A549 (cell line): ENCODE data around the gene CERKL. TPM values are rescaled to one million over a fixed set of nuclear protein-coding genes. Genes with fewer than 3 reads are reported as not detected.

Source experiments
- ATAC-seq, 2 experiments: fragments of 200-7000 bp in 1 of 2; fragments of >200 bp in 1 of 2; cut with Nextera tagmentation in 1 of 2; cut with Tn5 transposase in 1 of 2; 3 replicates each; pipeline versions ENCODE4 v1.8.0 to v1.9.1; 2018 to 2020; ENCODE audit warnings: mild to moderate bottlenecking in 1 of 2, moderate library complexity in 1 of 2
- CTCF ChIA-PET: fragments of 300-600 bp; sonication (Branson Sonifier 250); formaldehyde crosslinking; extraction: SDS; loops from one replicate; lab custom pipeline; 2021; ENCODE audit warnings: antibody characterized with exemption, inconsistent platforms; lab: Yijun Ruan, JAX
- POLR2A ChIA-PET: fragments of 350-600 bp; formaldehyde crosslinking; extraction: SDS; loops from one replicate; lab custom pipeline; 2021; ENCODE audit warnings: antibody characterized with exemption, inconsistent platforms; lab: Yijun Ruan, JAX
- DNase-seq, 2 experiments: peaks; one replicate each; pipeline versions ENCODE4 v3.0.0 to v3.0.0-alpha.2; 2011 to 2016; ENCODE audit warnings: low read depth in 1 of 2, low spot score in 1 of 2
- FAIRE-seq: peaks from 2 replicates; lab custom pipeline; 2011; peaks lifted over from hg19 to GRCh38; lab: Jason Lieb, UNC
- H3K27ac ChIP-seq, 2 experiments: fragments of >200 bp; sonication (Bioruptor Twin); formaldehyde crosslinking; 3 replicates each; pipeline ENCODE4 v1.5.1; 2016 to 2017
- H3K4me1 ChIP-seq: fragments of >200 bp; sonication (Bioruptor Twin); formaldehyde crosslinking; 3 replicates; pipeline ENCODE4 v1.6.1; 2016
- H3K4me2 ChIP-seq: fragments of >200 bp; sonication (Bioruptor Twin); formaldehyde crosslinking; 3 replicates; pipeline ENCODE4 v1.6.1; 2016
- H3K4me3 ChIP-seq: fragments of >200 bp; sonication (Bioruptor Twin); formaldehyde crosslinking; 3 replicates; pipeline ENCODE4 v1.5.1; 2016
- H3K9me3 ChIP-seq: fragments of >200 bp; sonication (Bioruptor Twin); formaldehyde crosslinking; 3 replicates; pipeline ENCODE4 v1.6.1; 2016
- BCL3 ChIP-seq: fragments of >200 bp; sonication (Bioruptor Twin); formaldehyde crosslinking; IDR thresholded peaks from 3 replicates; pipeline ENCODE4 v1.6.1; 2016
- BHLHE40 ChIP-seq: IDR thresholded peaks from 2 replicates; pipeline ENCODE4 v1.6.1; 2012; ENCODE audit warnings: low read depth, low read length, inconsistent platforms
- CHD4 ChIP-seq: fragments of 200-600 bp; sonication (generic); IDR thresholded peaks from 2 replicates; pipeline ENCODE4 v1.6.1; 2016; ENCODE audit warnings: antibody characterized with exemption, mild to moderate bottlenecking, borderline replicate concordance
- EHF ChIP-seq: fragments of 250-450 bp; sonication (Bioruptor Pico); IDR thresholded peaks from 2 replicates; pipeline ENCODE4 v1.5.0; 2020; ENCODE audit warnings: mild to moderate bottlenecking
- ESRRA ChIP-seq: fragments of 150-350 bp; IDR thresholded peaks from 2 replicates; pipeline ENCODE4 v1.6.1; 2014; ENCODE audit warnings: mild to moderate bottlenecking, low read length, borderline replicate concordance
- FOSB ChIP-seq: fragments of 250-450 bp; sonication (Bioruptor Pico); IDR thresholded peaks from 2 replicates; pipeline ENCODE4 v1.5.0; 2020; ENCODE audit warnings: mild to moderate bottlenecking, moderate library complexity
- FOSL2 ChIP-seq, 2 experiments: fragments of 450-650 bp in 1 of 2; fragments of >200 bp in 1 of 2; sonication (Bioruptor Twin) in 1 of 2; formaldehyde crosslinking; IDR thresholded peaks; 2 replicates each; pipeline versions ENCODE4 v1.5.0 to v1.6.1; 2016 to 2020; ENCODE audit warnings: mild to moderate bottlenecking in 1 of 2, moderate library complexity in 1 of 2
- GATA3 ChIP-seq: IDR thresholded peaks from 2 replicates; pipeline ENCODE4 v1.6.1; 2012; ENCODE audit warnings: borderline replicate concordance
- HES2 ChIP-seq: fragments of >200 bp; sonication (Bioruptor Twin); formaldehyde crosslinking; IDR thresholded peaks from 2 replicates; pipeline ENCODE4 v1.6.1; 2016
- HEYL ChIP-seq: fragments of 250-450 bp; sonication (Bioruptor Pico); IDR thresholded peaks from 2 replicates; pipeline ENCODE4 v1.8.0; 2021; ENCODE audit warnings: mild to moderate bottlenecking, moderate library complexity
- HMGXB4 ChIP-seq: fragments of 250-450 bp; sonication (Bioruptor Pico); IDR thresholded peaks from 2 replicates; pipeline ENCODE4 v1.5.0; 2021; ENCODE audit warnings: mild to moderate bottlenecking, moderate library complexity, borderline replicate concordance
- HOXA7 ChIP-seq: fragments of 250-450 bp; sonication (Bioruptor Pico); IDR thresholded peaks from 2 replicates; pipeline ENCODE4 v1.5.0; 2020; ENCODE audit warnings: mild to moderate bottlenecking, moderate library complexity
- JUN ChIP-seq, 2 experiments: fragments of >200 bp; sonication (Bioruptor Twin); formaldehyde crosslinking; IDR thresholded peaks; 2 replicates in 1 of 2; 3 replicates in 1 of 2; pipeline ENCODE4 v1.6.1; 2016 to 2017
- KDM1A ChIP-seq: fragments of 200-600 bp; sonication (generic); IDR thresholded peaks from 2 replicates; pipeline ENCODE4 v1.6.1; 2016; ENCODE audit warnings: low read depth, mild to moderate bottlenecking
- KDM5A ChIP-seq: fragments of 200-600 bp; sonication (generic); IDR thresholded peaks from 2 replicates; pipeline ENCODE4 v1.6.1; 2016; ENCODE audit warnings: antibody characterized with exemption, mild to moderate bottlenecking
- NFE2L2 ChIP-seq: fragments of 150-350 bp; conservative IDR thresholded peaks from 2 replicates; pipeline ENCODE4 v1.6.1; 2014; ENCODE audit warnings: low read length
- PBX3 ChIP-seq: IDR thresholded peaks from 2 replicates; pipeline ENCODE4 v1.6.1; 2012
- PHF8 ChIP-seq: fragments of 200-600 bp; sonication (generic); IDR thresholded peaks from 2 replicates; pipeline ENCODE4 v1.6.1; 2016; ENCODE audit warnings: low read depth, mild to moderate bottlenecking, antibody characterized with exemption, moderate library complexity, borderline replicate concordance
- POLR2A ChIP-seq: IDR thresholded peaks from 2 replicates; pipeline ENCODE4 v1.6.1; 2012; ENCODE audit warnings: mild to moderate bottlenecking, low read length
- RARB ChIP-seq: fragments of 250-450 bp; sonication (Bioruptor Pico); IDR thresholded peaks from 2 replicates; pipeline ENCODE4 v1.8.0; 2021; ENCODE audit warnings: mild to moderate bottlenecking, moderate library complexity
- RCOR1 ChIP-seq: fragments of 150-350 bp; IDR thresholded peaks from 2 replicates; pipeline ENCODE4 v1.6.1; 2014; ENCODE audit warnings: antibody characterized with exemption, low read length, low read depth
- RFX5 ChIP-seq: fragments of 450-650 bp; IDR thresholded peaks from 2 replicates; pipeline ENCODE4 v1.7.1; 2014; ENCODE audit warnings: antibody characterized with exemption, mild to moderate bottlenecking, moderate library complexity
- RNF2 ChIP-seq: fragments of 200-600 bp; sonication (generic); IDR thresholded peaks from 2 replicates; pipeline ENCODE4 v1.6.1; 2016; ENCODE audit warnings: low read depth, mild to moderate bottlenecking, antibody characterized with exemption, moderate library complexity, borderline replicate concordance
- SMC3 ChIP-seq: fragments of >200 bp; sonication (Bioruptor Twin); formaldehyde crosslinking; IDR thresholded peaks from 3 replicates; pipeline ENCODE4 v1.6.1; 2018; ENCODE audit warnings: inconsistent platforms
- SREBF2 ChIP-seq: fragments of 450-650 bp; IDR thresholded peaks from 2 replicates; pipeline ENCODE4 v1.6.1; 2014; ENCODE audit warnings: mild to moderate bottlenecking, moderate library complexity
- TFCP2L1 ChIP-seq: fragments of 250-450 bp; sonication (Bioruptor Pico); IDR thresholded peaks from 2 replicates; pipeline ENCODE4 v1.5.0; 2021; ENCODE audit warnings: mild to moderate bottlenecking
- ZC3H11A ChIP-seq: fragments of 450-650 bp; IDR thresholded peaks from 2 replicates; pipeline ENCODE4 v1.6.1; 2014; ENCODE audit warnings: antibody characterized with exemption, mild to moderate bottlenecking
- ZSCAN20 ChIP-seq: fragments of 250-450 bp; sonication (Bioruptor Pico); IDR thresholded peaks from 2 replicates; pipeline ENCODE4 v1.8.0; 2022; ENCODE audit warnings: mild to moderate bottlenecking, moderate library complexity
- WGBS: methylation state at CpG from one replicate; pipeline ENCODE4 v1.1.6; 2017; ENCODE audit errors: missing lambda C conversion rate; 5-methylcytosine and 5-hydroxymethylcytosine counted together
- polyA plus RNA-seq, 4 experiments: library from polyadenylated mRNA; depleted of rRNA in 3 of 4; stranded (reverse); fragments of >200 nt; fragmentation: RNase III in 1 of 4; extraction: RNeasy Plus Mini Kit Qiagen cat#74134 plus additional on column Dnase treatment in 1 of 4; gene quantifications; 2 replicates in 3 of 4; 3 replicates in 1 of 4; pipeline ENCODE4 v1.2.3, GENCODE V29; 2011 to 2017
- TF ChIP-seq, protein P1 (sequence below): fragments of 450-650 bp; IDR thresholded peaks from 2 replicates; pipeline ENCODE4 v1.6.1; 2014; ENCODE audit warnings: antibody characterized with exemption

CERKL gene
- polyA plus RNA-seq, 2 of the 4 experiments (the other 2 are of a cell fraction) = 0.30 to 0.85 TPM

- Histone ChIP-seq H3K4me2 (no peak overlapping the region), H3K27ac (no peak overlapping the region), H3K4me1 (no peaks in the 10 kb centered on the region), H3K9me3 (no peaks in the 10 kb centered on the region)
- 67% methylated on average over 4 of the region's 4 CpGs for WGBS
- no peak for FAIRE-seq
- POLR2A ChIA-PET = no interaction called here
- TF ChIP-seq HMGXB4 (no peak), KDM1A (no peak), ESRRA (no peak), KDM5A (no peak), ZC3H11A (no peak), RFX5 (no peak), RNF2 (no peak), TFCP2L1 (CRISPR knock-in tag) (no peak), HEYL (no peak), FOSB (CRISPR knock-in tag) (no peak)
- TF ChIP-seq, all 56 proteins: peak for 0
- ATAC-seq = no peak
- CTCF ChIA-PET = no interaction called here
- DNase-seq = no peak
- no peak overlapping the region for H3K4me3 ChIP-seq
Observed at GRCh38 chr2:181607629-181608590, 49.0 kb downstream of the CERKL start.

GRCh38 chr2:181605889-181606837 is 50.7 kb downstream of the CERKL start:
- 53% methylated on average over 2 of the region's 3 CpGs for WGBS
- DNase-seq = no peak

GRCh38 chr2:181602017-181602416 is 54.9 kb downstream of the CERKL start:
- H3K4me3 ChIP-seq = no peak overlapping the region
- ATAC-seq = no peak
- WGBS = 89% methylated on average over 1 of the region's 1 CpG
- H3K9me3 ChIP-seq = no peaks in the 10 kb centered on the region
- POLR2A ChIA-PET = no interaction called here
- FAIRE-seq = no peak
- CTCF ChIA-PET = interaction anchor here (1.7 kb wide), 1 partner anchor 29 kb away, joined by 4 read pairs; no protein-coding TSS in a partner anchor
- no peak for DNase-seq
- H3K27ac ChIP-seq = no peak overlapping the region
- no peaks in the 10 kb centered on the region for H3K4me1 ChIP-seq
- no peak overlapping the region for H3K4me2 ChIP-seq
- TF ChIP-seq BCL3 = no peak
- TF ChIP-seq SREBF2 = no peak
- no peak for TF ChIP-seq KDM1A
- TF ChIP-seq ZSCAN20 (CRISPR knock-in tag) = no peak
- no peak for TF ChIP-seq GATA3
- no peak for TF ChIP-seq HES2
- TF ChIP-seq, protein P1, sequence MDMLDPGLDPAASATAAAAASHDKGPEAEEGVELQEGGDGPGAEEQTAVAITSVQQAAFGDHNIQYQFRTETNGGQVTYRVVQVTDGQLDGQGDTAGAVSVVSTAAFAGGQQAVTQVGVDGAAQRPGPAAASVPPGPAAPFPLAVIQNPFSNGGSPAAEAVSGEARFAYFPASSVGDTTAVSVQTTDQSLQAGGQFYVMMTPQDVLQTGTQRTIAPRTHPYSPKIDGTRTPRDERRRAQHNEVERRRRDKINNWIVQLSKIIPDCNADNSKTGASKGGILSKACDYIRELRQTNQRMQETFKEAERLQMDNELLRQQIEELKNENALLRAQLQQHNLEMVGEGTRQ = no peak
- no peak for TF ChIP-seq EHF (CRISPR knock-in tag)
- no peak for TF ChIP-seq RARB (CRISPR knock-in tag)
- TF ChIP-seq RFX5 = no peak
- TF ChIP-seq TFCP2L1 (CRISPR knock-in tag) = no peak
- no peak for TF ChIP-seq NFE2L2
- no peak for TF ChIP-seq SMC3
- TF ChIP-seq PBX3 = no peak
- TF ChIP-seq PHF8 = no peak
- TF ChIP-seq JUN (IDR thresholded peaks at IDR 0.05) = no peak

More at GRCh38 chr2:181605889-181606837, 50.7 kb downstream of the CERKL start:
- FAIRE-seq = no peak
- POLR2A ChIA-PET = no interaction called here
- H3K27ac ChIP-seq = no peak overlapping the region
- no peak for TF ChIP-seq HOXA7 (CRISPR knock-in tag)
- no peak for TF ChIP-seq FOSL2 (IDR thresholded peaks at IDR 0.05)
- no peak for TF ChIP-seq FOSL2 (CRISPR knock-in tag; IDR thresholded peaks at IDR 0.05)
- TF ChIP-seq RCOR1 = no peak
- no peak for TF ChIP-seq CHD4
- no peak for TF ChIP-seq RARB (CRISPR knock-in tag)
- no peak for TF ChIP-seq POLR2A
- TF ChIP-seq BHLHE40 = no peak
- H3K4me1 ChIP-seq = no peaks in the 10 kb centered on the region
- no peaks in the 10 kb centered on the region for H3K9me3 ChIP-seq
- no peak for ATAC-seq
- no peak overlapping the region for H3K4me2 ChIP-seq
- CTCF ChIA-PET = no interaction called here
- H3K4me3 ChIP-seq = no peak overlapping the region
